T-helper 9 cell (primary cell): ENCODE measurements around the gene PRKCD.
A peak's percentile ranks its signal among the peaks of the same experiment; 100 is the strongest.

Experiments used
- DNase-seq: peaks from one replicate; pipeline ENCODE4 v3.0.0-alpha.2; 2020
- total RNA-seq, 2 donors: gene quantifications; one replicate each; lab custom pipeline; 2026; lab: John Stamatoyannopoulos, UW

The PRKCD gene
- total RNA-seq = 15.4 to 35.2 reads per million in 2 donors

- peak; percentile 81 for DNase-seq
Observed at GRCh38 chr3:53160660-53161449, at the start of gene PRKCD. PRKCD (plus strand) TSS chr3:53161209; CDS start chr3:53178423, 17,214 bp downstream.

GRCh38 chr3:53111822-53112221 lies 49.2 kb upstream of the PRKCD start:
- DNase-seq = no peak

- DNase-seq = no peak
Observed at GRCh38 chr3:53113293-53114010, 47.6 kb upstream of the PRKCD start.

- DNase-seq = peak; percentile 76
Observed at GRCh38 chr3:53114011-53114400, 47.0 kb upstream of the PRKCD start.

- DNase-seq = no peak
Observed at GRCh38 chr3:53114412-53115074, 46.5 kb upstream of the PRKCD start.

- no peak for DNase-seq
Observed at GRCh38 chr3:53116956-53117355, 44.1 kb upstream of the PRKCD start.

GRCh38 chr3:53120336-53120735 lies 40.7 kb upstream of the PRKCD start:
- no peak for DNase-seq

GRCh38 chr3:53122255-53122932 lies 38.6 kb upstream of the PRKCD start:
- no peak for DNase-seq

GRCh38 chr3:53122933-53123305 lies 38.1 kb upstream of the PRKCD start:
- DNase-seq = no peak

GRCh38 chr3:53123510-53123909 lies 37.5 kb upstream of the PRKCD start:
- no peak for DNase-seq

- DNase-seq = no peak
Observed at GRCh38 chr3:53123953-53124352, 37.1 kb upstream of the PRKCD start.

- no peak for DNase-seq
Observed at GRCh38 chr3:53126601-53127000, 34.4 kb upstream of the PRKCD start.

- no peak for DNase-seq
Observed at GRCh38 chr3:53129344-53129743, 31.7 kb upstream of the PRKCD start.

- peak; percentile 100 for DNase-seq
Observed at GRCh38 chr3:53130179-53131061, 30.6 kb upstream of the PRKCD start, which contains the start of gene RFT1. RFT1 (minus strand) TSS chr3:53130435; CDS start chr3:53130400, 35 bp downstream.

GRCh38 chr3:53131096-53131495 lies 29.9 kb upstream of the PRKCD start:
- no peak for DNase-seq

- DNase-seq = no peak
Observed at GRCh38 chr3:53132347-53132746, 28.7 kb upstream of the PRKCD start.

- DNase-seq = peak; percentile 31
Observed at GRCh38 chr3:53134631-53135232, 26.3 kb upstream of the PRKCD start.

- DNase-seq = no peak
Observed at GRCh38 chr3:53137221-53137620, 23.8 kb upstream of the PRKCD start.

GRCh38 chr3:53137835-53138446 lies 23.1 kb upstream of the PRKCD start:
- DNase-seq = no peak

- no peak for DNase-seq
Observed at GRCh38 chr3:53139906-53140846, 20.8 kb upstream of the PRKCD start.
